NCI-H2227 (cell line): ENCODE measurements around the gene GOLGA6L2.

ENCODE experiments used
- DNase-seq: peaks from one replicate; lab custom pipeline; 2025; ENCODE audit not compliant: unreplicated experiment; lab: John Stamatoyannopoulos, UW

The GOLGA6L2 gene

DNA sequence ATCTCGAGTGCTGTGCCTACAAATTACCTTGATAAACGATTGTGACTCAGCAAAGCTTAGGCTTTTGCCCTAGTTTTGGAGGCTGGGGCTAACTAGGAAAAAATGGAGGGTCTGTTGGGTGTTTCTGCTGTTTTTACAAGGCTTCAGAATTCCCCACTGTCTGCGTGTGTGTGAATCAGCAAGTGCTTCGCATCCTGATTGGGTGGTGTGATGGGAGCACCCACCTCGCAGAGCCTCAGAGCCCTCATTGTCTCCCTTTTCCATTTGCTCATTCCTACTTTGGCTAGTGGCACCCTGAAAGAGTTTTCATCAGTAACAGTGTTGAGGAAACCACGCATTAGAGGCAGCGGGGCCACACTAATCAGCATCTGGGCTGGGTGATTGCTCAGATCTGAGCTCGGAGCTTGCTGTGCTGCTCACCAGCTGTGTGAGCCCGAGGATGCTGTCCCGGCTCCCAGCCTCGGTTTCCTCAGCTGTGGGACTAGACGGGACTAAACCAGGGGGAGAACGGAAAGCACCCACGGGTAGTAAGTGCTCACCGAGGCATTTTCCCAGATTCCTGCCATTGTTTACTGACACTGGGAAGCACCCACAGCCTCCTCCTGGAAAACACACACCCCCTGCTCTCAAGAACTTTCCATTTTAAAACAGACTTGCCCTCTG, 51.9 kb downstream of the GOLGA6L2 start:
- peak; percentile 23 for DNase-seq
